ENCODE measurements around the gene MUC21. TPM values are rescaled to one million over a fixed set of nuclear protein-coding genes. Genes with fewer than 3 reads are reported as not detected.

MUC21 gene
- total and polyA plus RNA-seq, 2 donors (not counting 3 experiments of a cell fraction or from before 2014, with no cell fraction given), result not detected

DNA sequence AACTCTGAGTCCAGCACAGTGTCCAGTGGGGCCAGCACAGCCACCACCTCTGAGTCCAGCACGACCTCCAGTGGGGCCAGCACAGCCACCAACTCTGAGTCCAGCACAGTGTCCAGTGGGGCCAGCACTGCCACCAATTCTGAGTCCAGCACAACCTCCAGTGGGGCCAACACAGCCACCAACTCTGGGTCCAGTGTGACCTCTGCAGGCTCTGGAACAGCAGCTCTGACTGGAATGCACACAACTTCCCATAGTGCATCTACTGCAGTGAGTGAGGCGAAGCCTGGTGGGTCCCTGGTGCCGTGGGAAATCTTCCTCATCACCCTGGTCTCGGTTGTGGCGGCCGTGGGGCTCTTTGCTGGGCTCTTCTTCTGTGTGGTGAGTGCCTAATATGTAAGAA, 3.8 kb downstream of the MUC21 start:
- no peaks in the 10 kb centered on the region for H3K9me1 ChIP-seq (replicated peaks; ENCODE audit: control insufficient read depth, extremely low read depth, insufficient read depth, low read length)
- DNase-seq (ENCODE audit: low read depth, low spot score) (no peak), FAIRE-seq (no peak)
- H2AFZ ChIP-seq (ENCODE audit: low read depth, low read length), result no peak overlapping the region
- no peaks in the 10 kb centered on the region for H3K36me3 ChIP-seq (ENCODE audit: control insufficient read depth in 2 of 2, extremely low read depth in 1 of 2, insufficient read depth in 2 of 2, low read length in 2 of 2)
- no peak overlapping the region for H3K27ac ChIP-seq (ENCODE audit: insufficient read depth, low read depth, low read length)
- dilution Hi-C loops (cut with MboI; ENCODE audit: extremely low pct_ligation_motif_present, low sequenced_read_pairs) (no loop called here), intact Hi-C loops (cut with micrococcal nuclease) (no loop called here)
- no peaks in the 10 kb centered on the region for H3K9me3 ChIP-seq (replicated peaks; ENCODE audit: control insufficient read depth, insufficient read depth, low read length)
- POLR2A ChIA-PET, result no interaction called here
- H3K27me3 ChIP-seq (ENCODE audit: control insufficient read depth in 2 of 2, insufficient read depth in 2 of 2, low read length in 2 of 2), result peaks cover 2 to 11% of the 10 kb centered on the region in 2 experiments
- no peak overlapping the region for H3K4me3 ChIP-seq (replicated peaks in 1 of 3; ENCODE audit: insufficient read depth in 1 of 3, low read depth in 1 of 3, low read length in 3 of 3)
- H3K4me1 ChIP-seq (ENCODE audit: control insufficient read depth, extremely low read depth, insufficient read depth, low read length), result no peaks in the 10 kb centered on the region
- no peaks in the 10 kb centered on the region for H3K79me2 ChIP-seq (ENCODE audit: control insufficient read depth, insufficient read depth, low read length)
- CTCF ChIA-PET, result no interaction called here
- BruUV-seq (replicated peaks), result no TSS peak
- H4K20me1 ChIP-seq (replicated peaks; ENCODE audit: control insufficient read depth, extremely low read depth, insufficient read depth, low read length), result no peaks in the 10 kb centered on the region
- H3K4me2 ChIP-seq (ENCODE audit: insufficient read depth, low read length), result no peak overlapping the region
- H3K9ac ChIP-seq (replicated peaks; ENCODE audit: extremely low read depth, insufficient read depth, low read length), result no peak overlapping the region
- TF ChIP-seq POLR2A (IDR thresholded peaks at IDR 0.05; ENCODE audit: low read depth, low read length), result no peak
- no peak for TF ChIP-seq FOS (IDR thresholded peaks at IDR 0.05; ENCODE audit: borderline replicate concordance, insufficient read depth, low read length)
- no peak for TF ChIP-seq EZH2 (IDR thresholded peaks at IDR 0.05; ENCODE audit: borderline replicate concordance, low read depth, low read length, severe bottlenecking)
- TF ChIP-seq GATA2 (IDR thresholded peaks at IDR 0.05; ENCODE audit: insufficient read depth, insufficient read length, low read depth, low read length), result no peak
- TF ChIP-seq, protein P1, sequence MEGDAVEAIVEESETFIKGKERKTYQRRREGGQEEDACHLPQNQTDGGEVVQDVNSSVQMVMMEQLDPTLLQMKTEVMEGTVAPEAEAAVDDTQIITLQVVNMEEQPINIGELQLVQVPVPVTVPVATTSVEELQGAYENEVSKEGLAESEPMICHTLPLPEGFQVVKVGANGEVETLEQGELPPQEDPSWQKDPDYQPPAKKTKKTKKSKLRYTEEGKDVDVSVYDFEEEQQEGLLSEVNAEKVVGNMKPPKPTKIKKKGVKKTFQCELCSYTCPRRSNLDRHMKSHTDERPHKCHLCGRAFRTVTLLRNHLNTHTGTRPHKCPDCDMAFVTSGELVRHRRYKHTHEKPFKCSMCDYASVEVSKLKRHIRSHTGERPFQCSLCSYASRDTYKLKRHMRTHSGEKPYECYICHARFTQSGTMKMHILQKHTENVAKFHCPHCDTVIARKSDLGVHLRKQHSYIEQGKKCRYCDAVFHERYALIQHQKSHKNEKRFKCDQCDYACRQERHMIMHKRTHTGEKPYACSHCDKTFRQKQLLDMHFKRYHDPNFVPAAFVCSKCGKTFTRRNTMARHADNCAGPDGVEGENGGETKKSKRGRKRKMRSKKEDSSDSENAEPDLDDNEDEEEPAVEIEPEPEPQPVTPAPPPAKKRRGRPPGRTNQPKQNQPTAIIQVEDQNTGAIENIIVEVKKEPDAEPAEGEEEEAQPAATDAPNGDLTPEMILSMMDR (IDR thresholded peaks at IDR 0.05; ENCODE audit: extremely low read depth in 1 of 2, insufficient read depth in 1 of 2, low read depth in 1 of 2, low read length in 2 of 2), result no peak
- TF ChIP-seq MYC (IDR thresholded peaks at IDR 0.05; ENCODE audit: low read depth, low read length), result no peak
- no peak for TF ChIP-seq JUN (IDR thresholded peaks at IDR 0.05; ENCODE audit: borderline replicate concordance, insufficient read depth, insufficient read length, low read depth)
- no peak for TF ChIP-seq POLR2AphosphoS5 (IDR thresholded peaks at IDR 0.05; ENCODE audit: insufficient read depth, low read depth, low read length)
- TF ChIP-seq, protein P2, sequence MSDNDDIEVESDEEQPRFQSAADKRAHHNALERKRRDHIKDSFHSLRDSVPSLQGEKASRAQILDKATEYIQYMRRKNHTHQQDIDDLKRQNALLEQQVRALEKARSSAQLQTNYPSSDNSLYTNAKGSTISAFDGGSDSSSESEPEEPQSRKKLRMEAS (IDR thresholded peaks at IDR 0.05; ENCODE audit: insufficient read depth, insufficient read length), result no peak

Measured in endothelial cell of umbilical vein (primary cell).